ENCODE results near the gene KDM3A.

The KDM3A gene

GRCh38 chr2:86400321-86400720 lies 40.9 kb upstream of the KDM3A start:
- TF ChIP-seq ZFX (IDR thresholded peaks at IDR 0.05; ENCODE audit: borderline replicate concordance): no peak
- no peak for TF ChIP-seq CTCF (IDR thresholded peaks at IDR 0.05)
- H3K27ac ChIP-seq: no peak overlapping the region

GRCh38 chr2:86410581-86410980 lies 30.6 kb upstream of the KDM3A start:
- no peak overlapping the region for H3K27ac ChIP-seq
- no peak for TF ChIP-seq CTCF (IDR thresholded peaks at IDR 0.05)
- no peak for TF ChIP-seq ZFX (IDR thresholded peaks at IDR 0.05; ENCODE audit: borderline replicate concordance)

GRCh38 chr2:86411396-86411795 lies 29.8 kb upstream of the KDM3A start:
- no peak for TF ChIP-seq ZFX (IDR thresholded peaks at IDR 0.05; ENCODE audit: borderline replicate concordance)
- no peak for TF ChIP-seq CTCF (IDR thresholded peaks at IDR 0.05)
- no peak overlapping the region for H3K27ac ChIP-seq

- TF ChIP-seq CTCF (IDR thresholded peaks at IDR 0.05) (no peak), ZFX (IDR thresholded peaks at IDR 0.05; ENCODE audit: borderline replicate concordance) (no peak)
- no peak overlapping the region for H3K27ac ChIP-seq
Measured at GRCh38 chr2:86412007-86412406, 29.2 kb upstream of the KDM3A start.

- TF ChIP-seq ZFX (IDR thresholded peaks at IDR 0.05; ENCODE audit: borderline replicate concordance) (no peak), CTCF (IDR thresholded peaks at IDR 0.05) (no peak)
- no peak overlapping the region for H3K27ac ChIP-seq
Measured at GRCh38 chr2:86413296-86414094, 27.7 kb upstream of the KDM3A start.

- TF ChIP-seq ZFX (IDR thresholded peaks at IDR 0.05; ENCODE audit: borderline replicate concordance): no peak
- TF ChIP-seq CTCF (IDR thresholded peaks at IDR 0.05): no peak
- no peak overlapping the region for H3K27ac ChIP-seq
Measured at GRCh38 chr2:86414996-86415395, 26.2 kb upstream of the KDM3A start.

GRCh38 chr2:86416146-86416545 lies 25.0 kb upstream of the KDM3A start:
- H3K27ac ChIP-seq: no peak overlapping the region
- TF ChIP-seq ZFX (IDR thresholded peaks at IDR 0.05; ENCODE audit: borderline replicate concordance) (no peak), CTCF (IDR thresholded peaks at IDR 0.05) (no peak)
